ENCODE results near the gene APC. TPM values are rescaled to one million over a fixed set of nuclear protein-coding genes. Genes with fewer than 3 reads are reported as not detected.
A peak's percentile ranks its signal among the peaks of the same experiment; 100 is the strongest.

APC gene
- total and polyA plus RNA-seq, 2 of the 13 experiments (the other 11 are each of a cell fraction or from before 2014, with no cell fraction given), result 6.1 to 19.0 TPM

GRCh38 chr5:112860929-112861637 is 123.4 kb downstream of the APC start, which contains the start of gene SRP19 (continued):
- TF ChIP-seq CBFB (CRISPR knock-in tag; IDR thresholded peaks at IDR 0.05) (0 out of 2 replicates have a peak, but pooled peaks have one; percentile 24), AKNA (CRISPR knock-in tag; IDR thresholded peaks at IDR 0.05; ENCODE audit: borderline replicate concordance) (peak; percentile 94; the same call in 1 of the 2 replicates), GABPB1 (CRISPR knock-in tag; IDR thresholded peaks at IDR 0.05) (peak; percentile 98), ZBTB43 (CRISPR knock-in tag; conservative IDR thresholded peaks at IDR 0.05) (peak; percentile 91), CEBPG (CRISPR knock-in tag; IDR thresholded peaks at IDR 0.05) (peak; percentile 42; the same call in 1 of the 2 replicates), CEBPB (IDR thresholded peaks at IDR 0.05; ENCODE audit: borderline replicate concordance, low read depth, low read length) (no peak), POGK (CRISPR knock-in tag; conservative IDR thresholded peaks at IDR 0.05) (0 out of 2 replicates have a peak, but pooled peaks have one; percentile 56), ESRRA (CRISPR knock-in tag; IDR thresholded peaks at IDR 0.05; ENCODE audit: low read depth) (peak; percentile 57; the same call in 1 of the 2 replicates), MAZ (IDR thresholded peaks at IDR 0.05; ENCODE audit: borderline replicate concordance, low read depth, low read length) (no peak), MAZ (CRISPR knock-in tag; IDR thresholded peaks at IDR 0.05; ENCODE audit: low read depth) (peak; percentile 65), ARID4A (CRISPR knock-in tag; IDR thresholded peaks at IDR 0.05; ENCODE audit: borderline replicate concordance) (peak; percentile 77; the same call in 1 of the 2 replicates)
